Fibroblast of pulmonary artery (primary cell): Measurements from ENCODE around the gene ZNF407.

ENCODE experiments used
- DNase-seq: peaks from one replicate; pipeline ENCODE4 v3.0.0-alpha.2; 2010; ENCODE audit warnings: low read depth
- H3K4me3 ChIP-seq: replicated peaks from 2 replicates; pipeline ENCODE4 v1.5.1; 2011; ENCODE audit warnings: low read depth, mild to moderate bottlenecking, control low read depth, low read length, moderate library complexity
- TF ChIP-seq, protein P1 (sequence below): IDR thresholded peaks from 2 replicates; pipeline ENCODE4 v1.5.1; 2011; ENCODE audit warnings: mild to moderate bottlenecking, control low read depth, low read length, inconsistent platforms; ENCODE audit errors: missing control alignments

Gene ZNF407

DNA sequence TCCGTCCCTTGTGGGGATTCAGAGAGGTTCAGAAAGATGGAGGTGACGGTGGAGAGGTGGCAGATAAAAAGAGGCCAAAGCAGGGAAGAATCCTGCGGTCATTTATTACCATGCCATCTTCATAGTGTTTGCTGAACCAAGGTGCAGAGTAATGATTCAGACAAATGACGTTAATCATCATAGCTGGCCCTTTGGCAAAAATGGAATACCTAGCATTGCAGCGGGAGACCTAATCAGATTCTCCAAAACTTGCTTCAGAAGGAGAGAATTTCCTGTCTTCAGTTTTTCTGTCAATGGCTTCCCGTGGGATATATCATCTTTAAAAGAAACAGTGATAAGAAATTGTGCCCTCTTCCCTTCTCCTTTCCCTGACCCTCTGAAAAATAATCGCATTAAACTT is 435.8 kb downstream of the ZNF407 start:
- H3K4me3 ChIP-seq: no peak overlapping the region
- DNase-seq: no peak
- TF ChIP-seq, protein P1, sequence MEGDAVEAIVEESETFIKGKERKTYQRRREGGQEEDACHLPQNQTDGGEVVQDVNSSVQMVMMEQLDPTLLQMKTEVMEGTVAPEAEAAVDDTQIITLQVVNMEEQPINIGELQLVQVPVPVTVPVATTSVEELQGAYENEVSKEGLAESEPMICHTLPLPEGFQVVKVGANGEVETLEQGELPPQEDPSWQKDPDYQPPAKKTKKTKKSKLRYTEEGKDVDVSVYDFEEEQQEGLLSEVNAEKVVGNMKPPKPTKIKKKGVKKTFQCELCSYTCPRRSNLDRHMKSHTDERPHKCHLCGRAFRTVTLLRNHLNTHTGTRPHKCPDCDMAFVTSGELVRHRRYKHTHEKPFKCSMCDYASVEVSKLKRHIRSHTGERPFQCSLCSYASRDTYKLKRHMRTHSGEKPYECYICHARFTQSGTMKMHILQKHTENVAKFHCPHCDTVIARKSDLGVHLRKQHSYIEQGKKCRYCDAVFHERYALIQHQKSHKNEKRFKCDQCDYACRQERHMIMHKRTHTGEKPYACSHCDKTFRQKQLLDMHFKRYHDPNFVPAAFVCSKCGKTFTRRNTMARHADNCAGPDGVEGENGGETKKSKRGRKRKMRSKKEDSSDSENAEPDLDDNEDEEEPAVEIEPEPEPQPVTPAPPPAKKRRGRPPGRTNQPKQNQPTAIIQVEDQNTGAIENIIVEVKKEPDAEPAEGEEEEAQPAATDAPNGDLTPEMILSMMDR: no peak

DNA sequence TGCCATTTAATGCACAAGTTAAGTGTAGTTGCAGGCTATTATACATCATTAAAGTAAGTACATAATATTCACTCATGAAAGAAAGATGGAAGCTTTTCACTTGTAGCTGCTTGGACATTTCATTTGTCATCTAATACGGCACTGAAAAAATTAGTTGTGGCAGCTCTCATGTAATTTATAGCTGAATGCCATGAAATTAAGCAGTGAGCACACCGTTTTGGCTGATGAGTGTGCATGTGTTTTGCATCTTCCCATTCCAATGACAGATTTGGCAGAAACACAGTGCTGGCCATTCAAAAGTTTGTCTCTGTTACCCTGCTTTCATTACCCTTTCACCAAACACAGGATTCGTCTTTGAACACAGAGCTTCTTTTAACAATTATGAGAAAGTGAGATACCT is 437.3 kb downstream of the ZNF407 start:
- TF ChIP-seq, protein P1: no peak
- no peak for DNase-seq
- H3K4me3 ChIP-seq: no peak overlapping the region

DNA sequence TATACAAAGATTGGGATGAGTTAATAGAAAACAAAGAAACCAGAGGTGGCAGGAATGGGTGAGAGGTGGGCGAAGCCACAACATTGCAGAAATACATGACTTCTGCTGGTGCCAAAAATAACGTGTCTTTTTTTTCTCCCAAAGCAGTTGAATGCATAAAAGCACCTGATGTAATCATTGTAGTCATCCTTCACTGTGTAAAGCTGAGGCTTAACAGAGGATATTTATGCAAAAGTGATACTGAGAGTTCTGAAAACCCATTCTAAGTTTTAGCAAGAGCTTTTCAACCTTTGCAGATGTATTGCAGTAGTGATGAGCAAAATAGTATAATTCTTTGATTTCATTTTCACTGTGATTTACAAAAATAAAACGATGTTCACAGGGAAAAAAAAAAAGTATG is 438.3 kb downstream of the ZNF407 start:
- TF ChIP-seq, protein P1: no peak
- DNase-seq: no peak
- H3K4me3 ChIP-seq: no peak overlapping the region

DNA sequence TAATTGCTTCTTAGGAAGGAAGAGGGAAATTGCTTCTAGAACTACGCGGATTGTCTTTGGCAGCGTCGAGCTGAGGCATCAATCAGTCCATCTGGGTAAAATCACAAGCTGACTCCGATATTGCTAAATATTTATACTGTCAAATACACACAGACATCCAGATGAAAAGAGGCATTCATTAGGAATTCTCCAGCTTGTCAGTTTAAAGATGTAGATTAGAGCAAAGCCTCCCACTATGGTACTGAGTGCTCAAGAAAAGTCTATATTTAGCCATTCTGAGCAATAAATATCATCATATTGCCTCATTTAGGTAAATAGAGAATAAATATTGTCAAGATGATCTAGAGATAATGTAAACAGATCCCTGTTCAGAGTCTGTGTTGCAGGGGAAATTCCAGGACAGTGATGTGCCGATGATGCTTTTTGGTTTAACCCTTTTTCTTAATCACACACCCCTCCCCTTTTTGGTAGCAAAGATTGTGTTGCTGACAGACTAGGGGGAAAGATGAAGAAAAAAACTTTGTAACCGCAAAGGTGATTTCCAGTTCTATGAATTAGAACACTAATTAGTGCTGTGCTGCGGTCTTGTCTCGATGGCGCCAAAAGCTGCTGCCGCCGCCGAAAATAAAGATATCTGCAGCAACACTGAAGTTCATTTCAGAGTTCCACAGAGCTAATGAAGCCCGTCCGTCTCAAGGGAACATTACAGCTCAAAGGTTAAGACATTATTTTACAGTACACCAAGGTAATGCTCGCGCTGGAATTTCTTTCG is 439.4 kb downstream of the ZNF407 start:
- H3K4me3 ChIP-seq: no peak overlapping the region
- DNase-seq: peak; percentile 7

DNA sequence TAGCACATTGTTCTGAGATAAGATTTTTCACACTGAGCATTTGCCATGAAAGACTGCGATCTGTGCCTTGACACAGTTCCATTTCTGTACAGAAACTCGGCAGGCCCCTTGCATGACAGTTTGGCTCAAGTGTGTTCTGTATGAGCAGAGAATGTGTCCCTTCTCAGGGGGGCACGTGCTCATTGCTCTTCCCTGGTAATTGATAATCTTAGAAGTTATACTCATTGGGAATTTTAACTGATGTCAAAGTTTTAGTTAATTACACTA is 440.0 kb downstream of the ZNF407 start:
- TF ChIP-seq, protein P1: no peak
- H3K4me3 ChIP-seq: no peak overlapping the region
- no peak for DNase-seq

More for the DNA sequence above, 439.4 kb downstream of the ZNF407 start:
- TF ChIP-seq, protein P1: no peak

DNA sequence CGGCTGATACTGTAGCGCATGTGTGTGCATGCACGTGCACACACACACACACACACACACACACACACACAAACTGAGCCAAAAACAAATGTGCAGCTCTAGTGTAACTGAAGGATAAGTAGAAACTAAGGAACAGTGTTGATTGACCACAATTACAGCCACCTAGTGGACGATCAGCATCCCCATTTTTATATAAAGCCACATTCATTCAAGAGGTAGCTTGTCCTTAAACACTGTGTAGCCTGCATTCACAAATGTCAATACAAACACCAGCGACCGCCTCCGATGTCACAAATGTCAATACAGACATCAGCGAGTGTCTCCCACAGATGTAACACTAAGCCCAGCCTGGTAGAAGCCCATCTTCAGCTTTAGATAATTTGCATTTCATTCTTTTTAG is 443.9 kb downstream of the ZNF407 start:
- DNase-seq: peak; percentile 46
- no peak overlapping the region for H3K4me3 ChIP-seq
- TF ChIP-seq, protein P1: peak; percentile 46

DNA sequence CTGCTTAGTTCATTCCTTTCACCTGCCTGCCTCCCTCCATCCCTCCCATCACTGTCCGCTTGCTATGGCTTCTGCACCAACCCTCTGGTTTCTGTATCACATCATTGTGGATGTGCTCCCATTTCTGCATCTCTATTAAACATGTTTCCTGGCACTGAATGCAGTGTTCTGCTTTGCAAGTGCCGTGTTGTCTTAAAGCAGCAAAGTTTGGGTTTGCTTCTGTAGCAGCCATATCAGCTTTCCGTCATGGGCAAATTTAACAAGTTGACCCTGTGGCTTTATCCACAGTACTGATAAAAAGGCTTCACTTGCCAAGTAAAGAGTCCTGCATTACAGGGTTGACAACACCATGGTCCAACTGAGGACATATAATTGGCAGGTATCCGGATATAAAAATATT is 445.8 kb downstream of the ZNF407 start:
- DNase-seq: no peak
- H3K4me3 ChIP-seq: no peak overlapping the region
- TF ChIP-seq, protein P1: no peak
